Adrenal gland (tissue), 12 donors: Measurements from ENCODE around the gene PPP1R1C. TPM values are rescaled to one million over a fixed set of nuclear protein-coding genes. Genes with fewer than 3 reads are reported as not detected.

Source experiments
- DNase-seq, 7 donors: peaks; one replicate each; pipeline ENCODE4 v3.0.0-alpha.2; 2019 to 2020
- H3K27ac ChIP-seq, 5 donors: fragments of 200-600 bp; sonication (generic) in 4 of 5; 1 replicate in 3 of 5; 2 replicates in 2 of 5; pipeline versions ENCODE4 v1.5.1 to v1.8.0; 2016 to 2020; ENCODE audit warnings: mild to moderate bottlenecking in 1 of 5
- H3K27me3 ChIP-seq: fragments of 200-600 bp; 2 replicates; pipeline ENCODE4 v1.8.0; 2021
- H3K36me3 ChIP-seq, 2 donors: fragments of 200-600 bp; replicated peaks in 1 of 2; 1 replicate in 1 of 2; 2 replicates in 1 of 2; pipeline versions ENCODE4 v1.5.1 to v1.8.0; 2018 to 2022
- H3K4me1 ChIP-seq, 2 donors: fragments of 200-600 bp; replicated peaks in 1 of 2; 1 replicate in 1 of 2; 2 replicates in 1 of 2; pipeline versions ENCODE4 v1.5.1 to v1.8.0; 2018 to 2021
- H3K4me3 ChIP-seq, 4 donors: fragments of 200-600 bp; sonication (generic) in 3 of 4; one replicate each; pipeline ENCODE4 v1.5.1; 2016 to 2018
- H3K9me3 ChIP-seq, 3 donors: fragments of 200-600 bp; sonication (generic) in 1 of 3; replicated peaks in 1 of 3; 1 replicate in 2 of 3; 2 replicates in 1 of 3; pipeline versions ENCODE4 v1.5.1 to v1.8.0; 2016 to 2021
- POLR2A ChIP-seq, 2 donors: fragments of 450-650 bp; IDR thresholded peaks; one replicate each; pipeline ENCODE4 v1.6.1; 2017; ENCODE audit warnings: antibody characterized with exemption in 2 of 2, mild to moderate bottlenecking in 2 of 2, moderate library complexity in 1 of 2
- WGBS, 4 donors: extraction: QIAGEN DNeasy Blood & Tissue Kit in 2 of 4; methylation state at CpG; one replicate each; pipeline versions ENCODE4 v1.1.5 to v1.1.7; 2013 to 2017; 5-methylcytosine and 5-hydroxymethylcytosine counted together
- intact Hi-C, 2 donors: fragments of 100-400 bp; cut with DNase I; formaldehyde crosslinking; loops; one replicate each; pipeline versions ENCODE4 v1.14.1 to v1.15.0; 2022 to 2023
- polyA plus RNA-seq, 3 donors: library from polyadenylated mRNA; stranded (reverse); fragments of 200-250 nt in 2 of 3; fragments of 350-450 nt in 1 of 3; fragmentation: Illumina TruSeq in 1 of 3; extraction: RNeasy Lipid Tissue Mini Kit (QIAGEN cat#74804) in 1 of 3; gene quantifications; one replicate each; pipeline ENCODE4 v1.2.3, GENCODE V29; 2013 to 2014
- total RNA-seq, 9 donors: library from RNA; depleted of rRNA in 4 of 9; stranded (reverse); fragments of >200 nt in 4 of 9; fragments of 120-200 nt in 1 of 9; fragmentation: NEBNext Ultra II Directional in 1 of 9; extraction: Animal tissue kit (Norgen Biotek cat#: 25700) in 1 of 9; gene quantifications; one replicate each; pipeline versions ENCODE4 v1.1.0 to v1.2.4, GENCODE V29; 2013 to 2023
- TF ChIP-seq, protein P1 (sequence below), 6 experiments: fragments of 450-650 bp in 4 of 6; fragments of 200-600 bp in 2 of 6; sonication (generic) in 1 of 6; IDR thresholded peaks; 1 replicate in 5 of 6; 2 replicates in 1 of 6; pipeline versions ENCODE4 v1.5.1 to v1.8.0; 2016 to 2021; ENCODE audit warnings: antibody characterized with exemption in 6 of 6, mild to moderate bottlenecking in 2 of 6, moderate library complexity in 1 of 6
- donor health status: healthy with polysubstance abuse.
- donor health status: Bipolar disorder and iron deficiency.
- donor health status: DM: yes; HTN: yes; CAD: no.
- donor health status: DM: no; HTN: no; CAD: no.
- donor health status: DM: no; HTN: no; CAD: no.
- donor health status: DM: yes; HTN: yes; CAD: no.

PPP1R1C gene
- total and polyA plus RNA-seq, 12 donors = 0.29 to 5.9 (median 1.4) TPM; not detected in 3

DNA sequence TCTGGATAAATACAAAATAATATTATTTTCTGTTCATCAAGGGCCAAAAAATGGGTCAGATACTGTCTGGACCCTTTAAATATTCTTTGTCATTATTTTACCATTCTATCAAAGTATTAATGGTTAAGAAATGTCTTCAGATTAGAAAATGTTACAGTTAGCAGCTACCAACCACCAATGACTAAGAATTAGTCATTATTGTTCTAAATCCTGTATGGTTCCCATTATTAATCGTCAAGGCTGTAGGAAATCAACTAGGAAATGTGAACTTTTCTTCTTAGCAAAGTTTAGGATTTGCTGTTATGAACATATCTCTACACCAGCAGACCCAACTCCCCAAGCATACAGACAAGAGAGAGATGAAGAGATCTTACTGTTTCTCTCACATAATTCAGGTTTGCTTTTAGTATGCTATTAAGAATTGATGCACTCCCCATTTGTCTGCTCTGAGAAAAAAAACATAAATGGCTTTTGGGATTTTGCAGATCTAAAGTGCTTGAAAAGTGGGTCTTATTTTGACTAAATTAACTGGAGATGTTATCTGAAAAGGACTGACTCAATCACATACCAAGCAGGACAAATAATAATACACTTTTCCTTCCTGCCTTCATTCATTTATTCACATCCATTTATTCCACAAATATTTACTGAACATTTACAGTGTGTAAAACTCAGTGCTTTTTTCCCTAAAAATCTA, 147.7 kb downstream of the PPP1R1C start:
- no peaks in the 10 kb centered on the region for H3K9me3 ChIP-seq
- no peak overlapping the region for H3K27ac ChIP-seq
- 33 to 55% (median 44%) methylated on average over 1 of the region's 1 CpG for WGBS, 4 donors
- TF ChIP-seq POLR2A (IDR thresholded peaks at IDR 0.05) = no peak
- TF ChIP-seq, protein P1, sequence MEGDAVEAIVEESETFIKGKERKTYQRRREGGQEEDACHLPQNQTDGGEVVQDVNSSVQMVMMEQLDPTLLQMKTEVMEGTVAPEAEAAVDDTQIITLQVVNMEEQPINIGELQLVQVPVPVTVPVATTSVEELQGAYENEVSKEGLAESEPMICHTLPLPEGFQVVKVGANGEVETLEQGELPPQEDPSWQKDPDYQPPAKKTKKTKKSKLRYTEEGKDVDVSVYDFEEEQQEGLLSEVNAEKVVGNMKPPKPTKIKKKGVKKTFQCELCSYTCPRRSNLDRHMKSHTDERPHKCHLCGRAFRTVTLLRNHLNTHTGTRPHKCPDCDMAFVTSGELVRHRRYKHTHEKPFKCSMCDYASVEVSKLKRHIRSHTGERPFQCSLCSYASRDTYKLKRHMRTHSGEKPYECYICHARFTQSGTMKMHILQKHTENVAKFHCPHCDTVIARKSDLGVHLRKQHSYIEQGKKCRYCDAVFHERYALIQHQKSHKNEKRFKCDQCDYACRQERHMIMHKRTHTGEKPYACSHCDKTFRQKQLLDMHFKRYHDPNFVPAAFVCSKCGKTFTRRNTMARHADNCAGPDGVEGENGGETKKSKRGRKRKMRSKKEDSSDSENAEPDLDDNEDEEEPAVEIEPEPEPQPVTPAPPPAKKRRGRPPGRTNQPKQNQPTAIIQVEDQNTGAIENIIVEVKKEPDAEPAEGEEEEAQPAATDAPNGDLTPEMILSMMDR (IDR thresholded peaks at IDR 0.05) = no peak
- no peak for DNase-seq
- H3K27me3 ChIP-seq = no peaks in the 10 kb centered on the region
- H3K4me3 ChIP-seq = no peak overlapping the region
- H3K4me1 ChIP-seq = no peaks in the 10 kb centered on the region
- intact Hi-C loops = no loop called here
- H3K36me3 ChIP-seq = no peaks in the 10 kb centered on the region

- no peaks in the 10 kb centered on the region for H3K9me3 ChIP-seq
- 43 to 54% (median 48%) methylated on average over 1 of the region's 1 CpG for WGBS, 4 donors
- H3K27ac ChIP-seq = no peak overlapping the region
- TF ChIP-seq, protein P1 (IDR thresholded peaks at IDR 0.05) = no peak
- TF ChIP-seq POLR2A (IDR thresholded peaks at IDR 0.05) = no peak
- no peaks in the 10 kb centered on the region for H3K36me3 ChIP-seq
- no peaks in the 10 kb centered on the region for H3K4me1 ChIP-seq
- intact Hi-C loops = no loop called here
- no peak overlapping the region for H3K4me3 ChIP-seq
- H3K27me3 ChIP-seq = no peaks in the 10 kb centered on the region
- no peak for DNase-seq
These were observed 148.5 kb downstream of the PPP1R1C start for GRCh38 chr2:182134201-182134600.

- intact Hi-C loops = no loop called here
- WGBS, 4 donors = 44 to 65% (median 58%) methylated on average over 6 of the region's 6 CpGs
- H3K27me3 ChIP-seq = no peaks in the 10 kb centered on the region
- no peak overlapping the region for H3K4me3 ChIP-seq
- H3K36me3 ChIP-seq = no peaks in the 10 kb centered on the region
- no peaks in the 10 kb centered on the region for H3K4me1 ChIP-seq
- no peak for TF ChIP-seq POLR2A (IDR thresholded peaks at IDR 0.05)
- TF ChIP-seq, protein P1 (IDR thresholded peaks at IDR 0.05) = no peak
- no peak for DNase-seq
- no peak overlapping the region for H3K27ac ChIP-seq
- no peaks in the 10 kb centered on the region for H3K9me3 ChIP-seq
These were observed 156.4 kb downstream of the PPP1R1C start for GRCh38 chr2:182142062-182142461.

DNA sequence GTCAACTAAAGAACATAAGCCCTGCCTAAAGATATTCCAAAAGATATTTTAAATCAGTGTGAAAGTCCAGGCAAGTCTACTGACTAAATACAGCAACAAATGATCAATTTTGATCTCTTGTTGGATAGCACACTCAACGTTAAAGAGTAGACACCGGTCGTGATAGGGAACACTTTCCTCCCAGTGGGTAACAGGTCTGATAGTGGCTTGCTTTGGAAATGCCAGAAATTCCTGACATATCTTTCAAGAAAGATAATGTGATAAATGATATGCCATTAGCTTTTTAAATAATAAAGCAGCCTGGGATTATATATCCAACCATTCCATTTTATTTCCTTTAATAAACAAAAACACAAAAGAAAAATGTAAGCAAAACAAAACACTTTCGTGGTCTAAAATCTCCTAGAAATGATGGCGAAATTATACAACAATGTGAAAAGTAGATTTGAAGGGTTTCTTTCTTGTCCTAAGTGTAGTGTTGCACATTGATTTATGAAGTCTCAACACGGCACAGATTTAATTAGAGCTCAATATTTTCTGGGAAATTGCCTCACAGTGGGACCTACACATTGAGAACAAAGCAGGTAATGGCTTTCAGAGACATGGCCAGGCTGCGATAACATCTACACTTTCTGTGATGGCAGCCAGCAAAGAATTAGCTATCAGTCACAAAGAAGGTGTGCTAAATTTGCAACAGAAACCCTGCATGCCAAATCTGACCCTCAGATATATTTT, 158.6 kb downstream of the PPP1R1C start:
- Histone ChIP-seq H3K4me3 (no peak overlapping the region), H3K27ac (no peak overlapping the region), H3K9me3 (no peaks in the 10 kb centered on the region), H3K36me3 (no peaks in the 10 kb centered on the region), H3K4me1 (no peaks in the 10 kb centered on the region), H3K27me3 (no peaks in the 10 kb centered on the region)
- WGBS, 4 donors = 69 to 72% (median 71%) methylated on average over 7 of the region's 7 CpGs
- no peak for DNase-seq
- intact Hi-C loops = no loop called here
- TF ChIP-seq, protein P1 (IDR thresholded peaks at IDR 0.05) = no peak
- no peak for TF ChIP-seq POLR2A (IDR thresholded peaks at IDR 0.05)
